22Rv1 (cell line): ENCODE measurements around the gene DHCR24.

Experiments
- H3K27ac ChIP-seq: fragments of 450-650 bp; 2 replicates; pipeline ENCODE4 v1.5.1; 2017
- ZFX ChIP-seq: fragments of 450-650 bp; IDR thresholded peaks from 2 replicates; pipeline ENCODE4 v1.6.1; 2017; ENCODE audit warnings: antibody characterized with exemption, borderline replicate concordance
- TF ChIP-seq, protein P1 (sequence below): fragments of 450-650 bp; IDR thresholded peaks from 2 replicates; pipeline ENCODE4 v1.5.1; 2017; ENCODE audit warnings: mild to moderate bottlenecking

DHCR24 gene

DNA sequence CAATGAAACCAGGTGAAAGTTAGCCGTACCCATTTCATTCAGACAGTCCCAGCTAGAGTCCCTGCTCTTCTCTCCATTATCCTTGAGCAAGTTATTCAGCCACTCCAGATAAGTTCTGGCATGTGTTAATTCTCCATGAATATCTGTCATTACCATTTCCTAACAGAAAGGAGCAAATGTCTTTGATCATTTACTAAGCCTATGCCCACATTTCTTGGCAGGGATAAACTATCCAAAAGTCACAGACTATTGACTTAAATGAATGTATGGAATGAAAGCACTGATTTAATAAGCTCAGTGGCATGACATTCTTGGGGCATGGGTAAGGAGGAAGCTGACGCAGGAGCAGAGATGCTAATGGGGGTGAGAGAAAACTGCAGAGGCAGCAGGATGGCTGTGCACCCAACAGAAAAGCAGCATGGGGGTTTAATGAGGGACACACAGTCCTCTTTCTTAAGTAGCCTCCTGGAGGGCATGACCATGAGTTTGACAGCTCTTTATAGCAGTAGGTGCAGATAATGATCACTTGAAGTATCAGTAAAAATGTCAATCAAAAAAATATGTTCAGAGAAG, 17.6 kb upstream of the DHCR24 start:
- TF ChIP-seq, protein P1, sequence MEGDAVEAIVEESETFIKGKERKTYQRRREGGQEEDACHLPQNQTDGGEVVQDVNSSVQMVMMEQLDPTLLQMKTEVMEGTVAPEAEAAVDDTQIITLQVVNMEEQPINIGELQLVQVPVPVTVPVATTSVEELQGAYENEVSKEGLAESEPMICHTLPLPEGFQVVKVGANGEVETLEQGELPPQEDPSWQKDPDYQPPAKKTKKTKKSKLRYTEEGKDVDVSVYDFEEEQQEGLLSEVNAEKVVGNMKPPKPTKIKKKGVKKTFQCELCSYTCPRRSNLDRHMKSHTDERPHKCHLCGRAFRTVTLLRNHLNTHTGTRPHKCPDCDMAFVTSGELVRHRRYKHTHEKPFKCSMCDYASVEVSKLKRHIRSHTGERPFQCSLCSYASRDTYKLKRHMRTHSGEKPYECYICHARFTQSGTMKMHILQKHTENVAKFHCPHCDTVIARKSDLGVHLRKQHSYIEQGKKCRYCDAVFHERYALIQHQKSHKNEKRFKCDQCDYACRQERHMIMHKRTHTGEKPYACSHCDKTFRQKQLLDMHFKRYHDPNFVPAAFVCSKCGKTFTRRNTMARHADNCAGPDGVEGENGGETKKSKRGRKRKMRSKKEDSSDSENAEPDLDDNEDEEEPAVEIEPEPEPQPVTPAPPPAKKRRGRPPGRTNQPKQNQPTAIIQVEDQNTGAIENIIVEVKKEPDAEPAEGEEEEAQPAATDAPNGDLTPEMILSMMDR, result no peak
- TF ChIP-seq ZFX, result no peak
- H3K27ac ChIP-seq, result no peak overlapping the region

DNA sequence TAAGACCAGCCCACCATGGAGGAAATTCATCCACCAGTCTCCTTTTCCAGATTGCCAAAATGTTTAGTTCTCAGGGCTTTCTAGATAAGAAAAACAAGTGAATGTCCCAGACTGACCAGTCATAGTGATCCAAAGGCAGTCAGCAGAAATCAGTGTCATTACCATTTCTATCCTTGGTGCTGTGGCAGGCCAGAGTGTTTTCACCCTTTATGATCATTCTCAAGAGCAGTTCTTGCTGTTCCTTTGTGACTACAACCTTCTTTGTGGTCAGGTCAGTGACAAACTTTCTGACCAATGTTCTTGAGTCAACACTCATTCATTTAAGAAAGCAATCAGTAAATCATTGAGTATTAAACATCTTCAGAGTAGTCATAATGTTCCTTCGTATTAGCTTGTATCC, 7.3 kb upstream of the DHCR24 start:
- H3K27ac ChIP-seq, result no peak overlapping the region
- TF ChIP-seq ZFX, result no peak
- TF ChIP-seq, protein P1, result no peak

DNA sequence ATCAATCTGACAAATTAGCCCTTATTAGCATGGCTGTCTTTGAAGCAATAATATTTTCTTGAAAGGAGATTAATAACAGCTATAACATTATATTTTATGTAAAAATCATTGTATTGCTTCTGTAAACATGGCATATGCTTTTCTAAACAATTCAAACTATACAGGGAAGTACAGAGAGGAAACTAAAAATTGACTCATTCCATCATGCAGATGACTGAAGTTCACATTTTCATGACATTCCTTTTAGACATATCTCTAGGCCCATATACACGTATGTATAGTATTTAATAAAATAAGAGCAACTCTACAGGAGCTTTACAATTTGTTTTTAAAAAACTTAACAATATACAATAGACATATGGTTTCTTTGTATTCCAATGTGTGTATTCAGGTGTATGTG, 5.6 kb upstream of the DHCR24 start:
- H3K27ac ChIP-seq, result no peak overlapping the region
- TF ChIP-seq, protein P1, result no peak
- TF ChIP-seq ZFX, result no peak

DNA sequence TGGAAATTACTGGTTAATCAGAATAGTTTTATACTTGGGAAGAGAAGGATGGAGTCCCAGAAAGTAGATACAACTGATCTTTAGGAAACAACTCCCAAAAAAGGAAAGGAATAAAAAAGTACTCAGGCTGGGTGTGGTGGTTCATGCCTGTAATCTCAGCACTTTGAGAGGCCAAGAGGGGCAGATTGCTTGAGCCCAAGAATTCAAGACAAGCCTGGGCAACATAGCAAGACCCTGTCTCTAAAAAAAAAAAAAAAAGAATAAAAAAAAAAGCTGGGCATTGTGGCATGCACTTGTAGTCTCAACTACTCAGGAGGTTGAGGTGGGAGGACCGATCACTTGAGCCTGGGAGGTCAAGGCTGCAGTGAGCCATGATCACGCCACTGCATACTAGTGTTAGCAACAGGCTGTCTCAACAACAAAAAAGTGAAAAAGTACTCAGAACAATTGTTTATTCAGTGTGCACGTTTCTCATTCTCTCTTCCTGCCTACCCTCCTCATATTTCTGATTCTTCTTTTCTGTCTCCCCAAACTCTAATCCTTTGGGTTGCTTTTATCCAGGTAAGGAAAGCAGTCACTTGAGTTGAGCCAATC, 2.2 kb upstream of the DHCR24 start:
- no peak for TF ChIP-seq ZFX
- TF ChIP-seq, protein P1, result no peak
- H3K27ac ChIP-seq, result peak overlapping the region; percentile 96

DNA sequence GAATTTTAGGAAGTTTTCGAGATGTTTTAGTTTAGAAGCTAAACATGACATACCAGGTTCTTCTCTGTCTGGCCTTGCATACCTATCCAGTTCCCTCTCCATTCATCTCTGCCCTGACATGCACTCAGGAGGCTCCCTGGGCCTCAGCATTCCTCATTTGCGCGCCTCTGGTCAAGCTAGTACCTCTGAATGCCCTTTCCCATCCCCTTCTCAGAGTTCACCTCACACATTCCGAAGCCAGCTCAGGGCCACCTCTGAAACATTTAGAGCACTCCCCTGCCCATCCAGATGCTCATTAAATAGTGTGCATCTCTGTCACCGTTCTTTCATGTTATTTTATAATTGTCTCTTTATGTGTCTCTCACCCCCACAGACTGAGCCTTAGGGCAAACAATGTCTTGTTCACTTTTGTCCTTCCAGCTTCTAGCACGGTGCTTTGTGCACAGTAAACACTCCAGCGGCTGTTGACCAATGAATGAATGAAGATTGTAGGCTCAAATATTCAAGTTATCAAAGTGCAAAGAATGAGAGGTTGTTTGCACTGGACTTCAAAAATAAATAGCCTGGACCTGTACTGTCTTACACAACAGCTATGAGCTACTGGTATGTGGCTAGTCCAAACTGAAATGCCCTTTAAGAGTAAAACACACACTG, 1.2 kb upstream of the DHCR24 start:
- TF ChIP-seq, protein P1, result no peak
- TF ChIP-seq ZFX, result no peak
- H3K27ac ChIP-seq, result peak overlapping the region; percentile 96

DNA sequence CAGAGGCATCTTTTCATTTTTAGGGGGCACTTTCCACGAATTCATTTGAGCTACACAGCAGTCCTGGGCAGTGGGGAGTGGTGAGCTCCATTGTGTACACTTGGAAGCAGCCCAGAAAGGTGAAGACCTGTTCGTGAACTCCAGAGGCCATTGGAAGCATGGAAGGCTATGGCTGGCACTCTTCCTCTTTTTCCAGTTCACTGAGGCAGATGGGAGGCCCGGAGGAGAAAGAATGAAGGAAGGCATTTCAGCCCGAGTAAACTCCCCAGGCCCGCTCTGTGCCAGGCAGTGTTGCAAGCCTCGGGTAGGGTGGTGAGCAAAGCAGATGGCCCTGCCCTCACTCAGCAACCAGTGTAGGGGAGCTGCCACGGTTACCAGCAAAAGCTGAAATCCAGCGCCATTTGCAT, 673 bp upstream of the DHCR24 start:
- TF ChIP-seq, protein P1, result no peak
- no peak for TF ChIP-seq ZFX

More for the DNA sequence above, 673 bp upstream of the DHCR24 start:
- peak overlapping the region; percentile 96 for H3K27ac ChIP-seq
